Body of pancreas (tissue), 4 donors: Measurements from ENCODE around the gene TDP1. TPM values are rescaled to one million over a fixed set of nuclear protein-coding genes. Genes with fewer than 3 reads are reported as not detected.

Experiments used
- ATAC-seq: fragments of 150-250 bp; one replicate; pipeline ENCODE4 v1.9.1; 2016
- DNase-seq, 4 donors: peaks; one replicate each; pipeline ENCODE4 v3.0.0-alpha.2; 2019
- H3K27ac ChIP-seq, 4 donors: fragments of 200-600 bp; sonication (generic); 1 replicate in 3 of 4; 2 replicates in 1 of 4; pipeline versions ENCODE4 v1.5.1 to v1.6.1; 2016 to 2019; ENCODE audit warnings: mild to moderate bottlenecking in 1 of 4, mixed read lengths in 1 of 4, moderate library complexity in 1 of 4
- H3K27me3 ChIP-seq, 2 donors: fragments of 200-600 bp; sonication (generic); one replicate each; pipeline ENCODE4 v1.6.0; 2016; ENCODE audit warnings: mild to moderate bottlenecking in 1 of 2
- H3K36me3 ChIP-seq, 2 donors: fragments of 200-600 bp; sonication (generic); replicated peaks in 1 of 2; 2 replicates each; pipeline ENCODE4 v1.5.1; 2016; ENCODE audit warnings: low read depth in 2 of 2; ENCODE audit not compliant: insufficient read depth in 1 of 2
- H3K4me1 ChIP-seq: fragments of 200-600 bp; sonication (generic); one replicate; pipeline ENCODE4 v1.6.0; 2016
- H3K4me3 ChIP-seq, 2 donors: fragments of 200-600 bp; sonication (generic); 1 replicate in 1 of 2; 2 replicates in 1 of 2; pipeline ENCODE4 v1.5.1; 2016 to 2019
- H3K9me3 ChIP-seq, 3 donors: fragments of 200-600 bp; sonication (generic); 1 replicate in 2 of 3; 2 replicates in 1 of 3; pipeline ENCODE4 v1.5.1; 2016
- POLR2A ChIP-seq, 3 donors: fragments of 450-650 bp; IDR thresholded peaks; one replicate each; pipeline ENCODE4 v1.6.1; 2016; ENCODE audit warnings: antibody characterized with exemption in 3 of 3, mild to moderate bottlenecking in 2 of 3
- WGBS, 2 donors: methylation state at CpG; one replicate each; pipeline ENCODE4 v1.1.5; 2017; 5-methylcytosine and 5-hydroxymethylcytosine counted together
- intact Hi-C: fragments of 100-400 bp; cut with DNase I; formaldehyde crosslinking; loops from one replicate; pipeline ENCODE4 v1.15.1; 2023
- total RNA-seq, 2 donors: library from RNA; depleted of rRNA; stranded (reverse); fragments of >200 nt; gene quantifications; one replicate each; pipeline ENCODE4 v1.1.0, GENCODE V29; 2016
- TF ChIP-seq, protein P1 (sequence below), 7 experiments: fragments of 450-650 bp in 4 of 7; fragments of 200-600 bp in 3 of 7; sonication (generic) in 3 of 7; IDR thresholded peaks; one replicate each; pipeline ENCODE4 v1.5.1; 2016 to 2019; ENCODE audit warnings: antibody characterized with exemption in 7 of 7

The TDP1 gene
- total RNA-seq, 2 donors from 2014 or later: 7.5 to 10.5 TPM

GRCh38 chr14:90054803-90055202 is 99.1 kb downstream of the TDP1 start:
- H3K4me1 ChIP-seq: no peaks in the 10 kb centered on the region
- H3K4me3 ChIP-seq: no peak overlapping the region
- H3K27ac ChIP-seq: no peak overlapping the region
- 78 to 87% methylated on average over 1 of the region's 1 CpG for WGBS, 2 donors
- no peak for TF ChIP-seq POLR2A (IDR thresholded peaks at IDR 0.05)
- TF ChIP-seq, protein P1, sequence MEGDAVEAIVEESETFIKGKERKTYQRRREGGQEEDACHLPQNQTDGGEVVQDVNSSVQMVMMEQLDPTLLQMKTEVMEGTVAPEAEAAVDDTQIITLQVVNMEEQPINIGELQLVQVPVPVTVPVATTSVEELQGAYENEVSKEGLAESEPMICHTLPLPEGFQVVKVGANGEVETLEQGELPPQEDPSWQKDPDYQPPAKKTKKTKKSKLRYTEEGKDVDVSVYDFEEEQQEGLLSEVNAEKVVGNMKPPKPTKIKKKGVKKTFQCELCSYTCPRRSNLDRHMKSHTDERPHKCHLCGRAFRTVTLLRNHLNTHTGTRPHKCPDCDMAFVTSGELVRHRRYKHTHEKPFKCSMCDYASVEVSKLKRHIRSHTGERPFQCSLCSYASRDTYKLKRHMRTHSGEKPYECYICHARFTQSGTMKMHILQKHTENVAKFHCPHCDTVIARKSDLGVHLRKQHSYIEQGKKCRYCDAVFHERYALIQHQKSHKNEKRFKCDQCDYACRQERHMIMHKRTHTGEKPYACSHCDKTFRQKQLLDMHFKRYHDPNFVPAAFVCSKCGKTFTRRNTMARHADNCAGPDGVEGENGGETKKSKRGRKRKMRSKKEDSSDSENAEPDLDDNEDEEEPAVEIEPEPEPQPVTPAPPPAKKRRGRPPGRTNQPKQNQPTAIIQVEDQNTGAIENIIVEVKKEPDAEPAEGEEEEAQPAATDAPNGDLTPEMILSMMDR (IDR thresholded peaks at IDR 0.05): no peak
- intact Hi-C loops: no loop called here
- no peaks in the 10 kb centered on the region for H3K36me3 ChIP-seq
- ATAC-seq (no peak), DNase-seq (no peak)
- H3K27me3 ChIP-seq: no peaks in the 10 kb centered on the region
- H3K9me3 ChIP-seq: no peaks in the 10 kb centered on the region

- peaks cover 0 to 8% of the 10 kb centered on the region in 2 donors for H3K27me3 ChIP-seq
- no peak overlapping the region for H3K27ac ChIP-seq
- intact Hi-C loops: no loop called here
- 42 to 50% methylated on average over 8 of the region's 8 CpGs for WGBS, 2 donors
- no peaks in the 10 kb centered on the region for H3K9me3 ChIP-seq
- H3K36me3 ChIP-seq: no peaks in the 10 kb centered on the region
- H3K4me1 ChIP-seq: peaks cover 17% of the 10 kb centered on the region
- TF ChIP-seq POLR2A (IDR thresholded peaks at IDR 0.05): no peak
- TF ChIP-seq, protein P1 (IDR thresholded peaks at IDR 0.05): no peak
- DNase-seq (no peak), ATAC-seq (no peak)
- no peak overlapping the region for H3K4me3 ChIP-seq
Measured at GRCh38 chr14:90056826-90057225, 101.1 kb downstream of the TDP1 start.

- DNase-seq: no peak
- Histone ChIP-seq H3K9me3 (no peaks in the 10 kb centered on the region), H3K36me3 (no peaks in the 10 kb centered on the region), H3K4me1 (peaks cover 31% of the 10 kb centered on the region), H3K27me3 (peaks cover 0 to 26% of the 10 kb centered on the region in 2 donors), H3K4me3 (no peak overlapping the region), H3K27ac (no peak overlapping the region)
- WGBS, 2 donors: 80 to 90% methylated on average over 7 of the region's 7 CpGs
- TF ChIP-seq POLR2A (IDR thresholded peaks at IDR 0.05): no peak
- TF ChIP-seq, protein P1 (IDR thresholded peaks at IDR 0.05): no peak
- no peak for ATAC-seq
- intact Hi-C loops: no loop called here
Measured at GRCh38 chr14:90058876-90059458, 103.2 kb downstream of the TDP1 start.

GRCh38 chr14:90060312-90060964 is 104.7 kb downstream of the TDP1 start:
- peaks cover 31% of the 10 kb centered on the region for H3K4me1 ChIP-seq
- 0% methylated on average over 71 of the region's 80 CpGs; no CpG with 5 or more reads in 1 of the 2 donors for WGBS, 2 donors
- no peaks in the 10 kb centered on the region for H3K36me3 ChIP-seq
- peak overlapping the region in 1 of 2 donors; percentile 12 for H3K4me3 ChIP-seq
- TF ChIP-seq, protein P1 (IDR thresholded peaks at IDR 0.05): peak in 6 of 7 experiments; percentile 9 to 40 (median 24)
- TF ChIP-seq POLR2A (IDR thresholded peaks at IDR 0.05): no peak
- no peak overlapping the region for H3K27ac ChIP-seq
- DNase-seq: peak; percentile 29 to 63 (median 38)
- no peaks in the 10 kb centered on the region for H3K9me3 ChIP-seq
- intact Hi-C loops: no loop called here
- peaks cover 0 to 26% of the 10 kb centered on the region in 2 donors for H3K27me3 ChIP-seq
- peak; percentile 64 for ATAC-seq
